CD4-positive, alpha-beta memory T cell (primary cell): ENCODE data around the gene SEPHS1. TPM values are rescaled to one million over a fixed set of nuclear protein-coding genes. Genes with fewer than 3 reads are reported as not detected.
"Not testable (repeated sequence)": the region's sequence is repeated elsewhere in the genome, so short reads cannot be mapped to it uniquely, and the experiment has no call there.

Experiments used
- CTCF ChIA-PET: fragments of 350-600 bp; sonication (Branson Sonifier 250); formaldehyde crosslinking; loops from one replicate; lab custom pipeline; 2021; ENCODE audit warnings: inconsistent platforms; ENCODE audit not compliant: partially characterized antibody; lab: Charles Lee
- POLR2A ChIA-PET: fragments of 350-600 bp; sonication (Branson Sonifier 250); formaldehyde crosslinking; loops from one replicate; lab custom pipeline; 2021; ENCODE audit not compliant: partially characterized antibody; lab: Charles Lee
- DNase-seq, 5 donors: peaks; one replicate each; pipeline versions ENCODE4 v3.0.0 to v3.0.0-alpha.2; 2020 to 2022; ENCODE audit warnings: mixed read lengths in 1 of 5
- H3K27ac ChIP-seq: one replicate; pipeline ENCODE4 v1.7.0; 2013; ENCODE audit warnings: low read depth, low read length
- H3K27me3 ChIP-seq: 2 replicates; pipeline ENCODE4 v1.7.0; 2013; ENCODE audit warnings: mild to moderate bottlenecking, low read length, moderate library complexity; ENCODE audit not compliant: insufficient read depth
- H3K36me3 ChIP-seq: 2 replicates; pipeline ENCODE4 v1.7.0; 2013; ENCODE audit warnings: mild to moderate bottlenecking, low read length, moderate library complexity; ENCODE audit not compliant: insufficient read depth
- H3K4me1 ChIP-seq: 2 replicates; pipeline ENCODE4 v1.7.0; 2013; ENCODE audit warnings: mild to moderate bottlenecking, low read length, moderate library complexity; ENCODE audit not compliant: insufficient read depth
- H3K4me3 ChIP-seq, 2 donors: one replicate each; pipeline ENCODE4 v1.7.0; 2013; ENCODE audit warnings: low read length in 2 of 2, mild to moderate bottlenecking in 1 of 2
- H3K9me3 ChIP-seq, 2 donors: one replicate each; pipeline ENCODE4 v1.7.0; 2013; ENCODE audit warnings: low read length in 2 of 2, control low read depth in 1 of 2; ENCODE audit not compliant: control insufficient read depth in 1 of 2
- H3K27ac Mint-ChIP-seq, 7 donors: one replicate each; pipeline ENCODE4 v1.8.0; 2020 to 2021; ENCODE audit warnings: mixed read lengths in 7 of 7, mild to moderate bottlenecking in 6 of 7, inconsistent platforms in 3 of 7, moderate library complexity in 3 of 7
- H3K27me3 Mint-ChIP-seq, 2 donors: one replicate each; pipeline ENCODE4 v1.8.0; 2020 to 2021; ENCODE audit warnings: mixed read lengths in 2 of 2
- H3K36me3 Mint-ChIP-seq, 2 donors: one replicate each; pipeline ENCODE4 v1.8.0; 2020 to 2021; ENCODE audit warnings: mixed read lengths in 2 of 2, inconsistent platforms in 1 of 2, mild to moderate bottlenecking in 1 of 2
- H3K4me1 Mint-ChIP-seq, 4 donors: one replicate each; pipeline ENCODE4 v1.8.0; 2020 to 2021; ENCODE audit warnings: mixed read lengths in 4 of 4, mild to moderate bottlenecking in 1 of 4
- H3K4me3 Mint-ChIP-seq, 8 donors: one replicate each; pipeline ENCODE4 v1.8.0; 2020 to 2021; ENCODE audit warnings: mixed read lengths in 8 of 8, mild to moderate bottlenecking in 7 of 8, moderate library complexity in 6 of 8, inconsistent platforms in 3 of 8
- H3K9me3 Mint-ChIP-seq, 8 donors: one replicate each; pipeline ENCODE4 v1.8.0; 2020 to 2021; ENCODE audit warnings: mixed read lengths in 8 of 8, mild to moderate bottlenecking in 5 of 8, inconsistent platforms in 3 of 8, moderate library complexity in 1 of 8
- intact Hi-C: fragments of 100-400 bp; cut with micrococcal nuclease; formaldehyde crosslinking; loops from one replicate; pipeline ENCODE4 v1.15.1; 2023
- polyA plus RNA-seq, 2 donors: library from polyadenylated mRNA; unstranded; fragments of 300-500 nt; fragmentation: Illumina TruSeq; gene quantifications; one replicate each; pipeline ENCODE4 v1.2.3, GENCODE V29; 2021
- total RNA-seq, 2 experiments: library from RNA; stranded (reverse); gene quantifications; one replicate each; pipeline ENCODE4 v1.2.3, GENCODE V29; 2021

The SEPHS1 gene
- total and polyA plus RNA-seq, 4 experiments from 2014 or later: 11.3 to 30.6 (median 25.2) TPM

DNA sequence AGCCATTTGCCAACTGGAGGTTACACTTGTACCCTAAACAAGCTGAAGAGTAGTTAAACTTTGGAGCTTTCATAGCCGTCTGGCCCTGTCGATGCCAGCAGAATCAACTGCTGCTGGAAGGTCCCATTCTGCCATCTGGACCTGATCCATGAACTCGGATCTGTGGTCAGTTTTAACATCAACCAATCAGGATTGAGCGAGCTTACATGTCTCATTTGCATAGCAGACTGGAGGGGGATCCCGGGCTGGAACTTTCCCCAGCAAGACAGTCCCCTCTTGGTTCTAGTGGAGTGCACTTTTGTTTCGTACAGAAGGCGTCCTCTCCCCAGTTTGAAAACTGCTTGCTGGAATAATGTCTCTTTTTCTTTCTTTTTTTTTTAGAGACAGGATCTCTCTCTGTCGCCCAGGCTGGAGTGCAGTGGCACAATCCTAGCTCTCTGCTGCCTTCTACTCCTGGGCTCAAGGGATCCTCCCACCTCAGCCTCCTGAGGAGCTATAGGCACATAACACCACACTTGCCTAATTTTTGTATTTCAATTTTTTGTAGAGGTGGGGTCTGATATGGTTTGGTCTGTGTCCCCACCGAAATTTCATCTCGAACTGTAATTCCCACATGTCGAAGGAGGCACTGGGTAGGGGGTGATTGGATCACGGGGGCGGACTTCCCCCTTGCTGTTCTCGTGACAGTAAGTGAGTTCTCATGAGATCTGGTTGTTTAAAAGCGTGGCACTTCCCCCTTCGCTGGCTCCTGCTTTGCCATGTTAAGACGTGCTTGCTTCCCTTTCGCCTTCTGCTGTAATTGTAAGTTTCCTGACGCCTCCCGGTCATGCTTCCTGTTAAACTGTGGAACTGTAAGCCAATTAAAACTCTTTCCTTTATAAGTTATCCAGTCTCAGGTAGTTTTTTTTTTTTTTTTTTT, 42.8 kb upstream of the SEPHS1 start:
- ChIA-PET POLR2A (no interaction called here), CTCF (interaction anchor here (3.8 kb wide), 1 partner anchor 18 kb away, joined by 8 read pairs; no protein-coding TSS in a partner anchor)
- DNase-seq: no peak
- no peak overlapping the region for H3K4me3 Mint-ChIP-seq
- intact Hi-C loops: no loop called here
- H3K27ac Mint-ChIP-seq: no peak overlapping the region
- H3K27ac ChIP-seq: no peak overlapping the region
- H3K9me3 Mint-ChIP-seq: peaks cover 0 to 2% (median 0%) of the 10 kb centered on the region in 8 donors
- no peaks in the 10 kb centered on the region for H3K4me1 ChIP-seq
- no peaks in the 10 kb centered on the region for H3K36me3 ChIP-seq
- H3K27me3 Mint-ChIP-seq: peaks cover 9 to 24% of the 10 kb centered on the region in 2 donors
- no peaks in the 10 kb centered on the region for H3K4me1 Mint-ChIP-seq
- no peak overlapping the region for H3K4me3 ChIP-seq
- H3K36me3 Mint-ChIP-seq: no peaks in the 10 kb centered on the region
- no peaks in the 10 kb centered on the region for H3K27me3 ChIP-seq
- H3K9me3 ChIP-seq: no peaks in the 10 kb centered on the region

DNA sequence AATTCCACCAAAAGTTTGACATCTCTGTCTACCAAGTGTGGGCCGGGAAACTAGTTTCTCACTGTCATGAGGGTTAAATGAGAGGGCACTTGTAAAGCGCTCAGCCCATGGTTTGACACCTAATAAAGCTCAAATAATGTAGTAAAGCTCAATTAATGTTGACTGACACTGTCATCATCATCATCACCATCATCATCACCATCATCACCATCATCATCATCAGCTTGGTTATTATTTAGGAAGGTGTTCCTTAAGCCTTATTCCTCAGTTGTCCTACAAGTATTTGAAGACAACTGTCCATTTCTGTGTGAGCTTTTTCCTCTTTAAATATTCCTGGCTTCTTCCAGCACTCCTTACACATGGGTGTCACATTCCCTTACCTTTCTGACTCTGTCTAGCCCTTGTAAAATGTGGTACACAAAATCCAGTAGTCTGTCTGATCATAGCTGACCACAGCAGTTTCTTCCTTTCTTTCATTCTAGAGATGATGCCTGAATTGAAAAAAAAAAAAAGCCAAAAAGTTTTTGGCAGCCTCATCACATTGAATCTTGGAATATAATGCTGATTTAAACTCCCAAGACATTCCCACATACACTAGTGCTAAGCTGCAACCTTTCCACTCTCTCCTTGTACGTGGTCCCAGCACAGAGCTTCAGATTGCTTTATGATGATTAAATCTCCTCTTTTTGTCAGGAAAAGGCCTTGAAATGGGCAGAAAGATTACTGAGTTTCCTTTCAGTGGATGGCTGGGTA, 40.6 kb upstream of the SEPHS1 start:
- no peaks in the 10 kb centered on the region for H3K36me3 ChIP-seq
- Mint-ChIP-seq H3K27me3 (peaks cover 17 to 27% of the 10 kb centered on the region in 2 donors), H3K4me1 (no peaks in the 10 kb centered on the region), H3K4me3 (no peak overlapping the region), H3K36me3 (no peaks in the 10 kb centered on the region), H3K27ac (no peak overlapping the region), H3K9me3 (peaks cover 0 to 2% (median 0%) of the 10 kb centered on the region in 8 donors)
- intact Hi-C loops: no loop called here
- H3K4me1 ChIP-seq: no peaks in the 10 kb centered on the region
- H3K9me3 ChIP-seq: no peaks in the 10 kb centered on the region
- no peak overlapping the region for H3K27ac ChIP-seq
- ChIA-PET POLR2A (no interaction called here), CTCF (interaction anchor here (0.8 to 1.4 kb wide), 4 partner anchors 16 to 86 kb away, joined by 3 to 7 read pairs (median 4); no protein-coding TSS in a partner anchor)
- DNase-seq: no peak
- peaks cover 5% of the 10 kb centered on the region for H3K27me3 ChIP-seq
- H3K4me3 ChIP-seq: no peak overlapping the region

- ChIA-PET CTCF (no interaction called here), POLR2A (no interaction called here)
- H3K9me3 Mint-ChIP-seq: peaks cover 0 to 1% (median 0%) of the 10 kb centered on the region in 8 donors
- Histone ChIP-seq H3K9me3 (no peaks in the 10 kb centered on the region), H3K4me3 (no peak overlapping the region), H3K27ac (no peak overlapping the region), H3K4me1 (peaks cover 9% of the 10 kb centered on the region), H3K27me3 (peaks cover 13% of the 10 kb centered on the region), H3K36me3 (no peaks in the 10 kb centered on the region)
- DNase-seq: no peak
- peaks cover 8 to 14% (median 11%) of the 10 kb centered on the region in 4 donors for H3K4me1 Mint-ChIP-seq
- no peak overlapping the region for H3K27ac Mint-ChIP-seq
- H3K4me3 Mint-ChIP-seq: no peak overlapping the region
- intact Hi-C loops: no loop called here
- H3K36me3 Mint-ChIP-seq: no peaks in the 10 kb centered on the region
- peaks cover 33 to 36% of the 10 kb centered on the region in 2 donors for H3K27me3 Mint-ChIP-seq
These were observed 37.9 kb upstream of the SEPHS1 start for GRCh38 chr10:13386021-13386420.

- CTCF ChIA-PET: interaction anchor here (0.7 to 1.1 kb wide), 2 partner anchors 23 to 853 kb away, joined by 3 read pairs; no protein-coding TSS in a partner anchor
- intact Hi-C loops: no loop called here
- Histone ChIP-seq H3K27me3 (peaks cover 13% of the 10 kb centered on the region), H3K9me3 (no peaks in the 10 kb centered on the region), H3K4me3 (no peak overlapping the region), H3K36me3 (no peaks in the 10 kb centered on the region), H3K4me1 (peaks cover 9% of the 10 kb centered on the region), H3K27ac (no peak overlapping the region)
- H3K27me3 Mint-ChIP-seq: peaks cover 46 to 51% of the 10 kb centered on the region in 2 donors
- H3K27ac Mint-ChIP-seq: no peak overlapping the region
- H3K36me3 Mint-ChIP-seq: no peaks in the 10 kb centered on the region
- H3K4me1 Mint-ChIP-seq: peaks cover 8 to 14% (median 11%) of the 10 kb centered on the region in 4 donors
- no peak for DNase-seq
- H3K9me3 Mint-ChIP-seq: no peaks in the 10 kb centered on the region
- POLR2A ChIA-PET: no interaction called here
- peak overlapping the region in 7 of 8 donors; percentile 33 to 86 (median 74) for H3K4me3 Mint-ChIP-seq
These were observed 35.3 kb upstream of the SEPHS1 start for GRCh38 chr10:13383399-13383761.

DNA sequence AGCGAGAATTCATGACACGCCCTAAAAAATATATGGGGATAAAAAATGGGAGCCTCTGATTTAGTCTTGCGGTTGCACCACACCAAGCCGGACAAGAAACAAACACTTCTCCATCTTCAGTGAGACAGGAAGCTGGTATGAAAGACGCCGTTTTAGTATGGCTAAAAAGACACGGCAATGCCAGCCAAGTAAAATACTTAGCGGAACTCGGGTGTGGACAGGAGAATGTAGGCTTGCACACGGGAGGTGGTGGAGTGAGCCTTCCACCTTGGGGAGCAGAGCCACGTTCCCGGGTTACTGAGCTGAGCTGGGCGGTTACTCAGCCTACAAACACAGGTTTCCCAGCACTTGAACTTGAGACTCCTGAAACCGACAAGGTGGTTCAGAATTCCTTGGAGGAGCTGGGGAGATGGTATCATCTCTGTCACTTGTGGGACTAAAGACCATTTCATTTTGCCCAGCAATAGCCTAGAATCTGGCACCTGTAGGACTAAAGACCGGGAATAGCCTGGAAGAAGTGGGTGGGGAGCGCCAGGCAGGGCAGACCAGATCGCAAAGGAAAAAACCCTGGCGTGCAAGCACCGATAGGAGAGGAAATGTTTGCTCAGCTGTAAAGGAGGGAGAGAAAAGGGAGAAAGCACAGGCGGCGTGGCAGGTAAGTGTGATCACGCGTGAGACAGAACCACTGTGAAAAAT, 34.8 kb upstream of the SEPHS1 start:
- Histone ChIP-seq H3K4me1 (peaks cover 9% of the 10 kb centered on the region), H3K27ac (no peak overlapping the region), H3K36me3 (no peaks in the 10 kb centered on the region), H3K9me3 (no peaks in the 10 kb centered on the region), H3K4me3 (no peak overlapping the region), H3K27me3 (peaks cover 13% of the 10 kb centered on the region)
- Mint-ChIP-seq H3K27ac (no peak overlapping the region), H3K9me3 (no peaks in the 10 kb centered on the region), H3K36me3 (no peaks in the 10 kb centered on the region), H3K4me3 (peak overlapping the region in 7 of 8 donors; percentile 53 to 86 (median 74)), H3K27me3 (peaks cover 46 to 51% of the 10 kb centered on the region in 2 donors), H3K4me1 (peaks cover 8 to 14% (median 11%) of the 10 kb centered on the region in 4 donors)
- intact Hi-C loops: no loop called here
- ChIA-PET CTCF (interaction anchor here (1.1 kb wide), 1 partner anchor 57 kb away, joined by 4 read pairs; no protein-coding TSS in a partner anchor), POLR2A (no interaction called here)
- no peak for DNase-seq

GRCh38 chr10:13379061-13379460, 31.0 kb upstream of the SEPHS1 start:
- H3K27me3 Mint-ChIP-seq: peaks cover 34 to 44% of the 10 kb centered on the region in 2 donors
- H3K9me3 Mint-ChIP-seq, POLR2A ChIA-PET: not testable (repeated sequence)

More at GRCh38 chr10:13379061-13379460, 31.0 kb upstream of the SEPHS1 start:
- H3K4me3 ChIP-seq, H3K9me3 ChIP-seq, CTCF ChIA-PET, DNase-seq, H3K27me3 ChIP-seq, intact Hi-C loops, H3K4me1 ChIP-seq, H3K36me3 Mint-ChIP-seq, H3K27ac ChIP-seq, H3K36me3 ChIP-seq, H3K4me3 Mint-ChIP-seq, H3K27ac Mint-ChIP-seq: not testable (repeated sequence)
- H3K4me1 Mint-ChIP-seq: peaks cover 8 to 14% (median 11%) of the 10 kb centered on the region in 4 donors
